Measurements from ENCODE around the gene THBD. TPM values are rescaled to one million over a fixed set of nuclear protein-coding genes. Genes with fewer than 3 reads are reported as not detected.

Gene THBD
- total RNA-seq, 4 donors from 2014 or later = 12.0 to 77.4 (median 39.5) TPM

GRCh38 chr20:23018941-23019340 is 30.5 kb downstream of the THBD start:
- 88 to 95% methylated on average over 5 to 9 of the region's 11 CpGs for WGBS, 2 donors (ENCODE audit: low coverage in 1 of 2)
- no peak for ATAC-seq
- TF ChIP-seq EP300 (IDR thresholded peaks at IDR 0.05) (no peak), POLR2A (IDR thresholded peaks at IDR 0.05) (no peak), POLR2AphosphoS5 (IDR thresholded peaks at IDR 0.05) (no peak), CTCF (IDR thresholded peaks at IDR 0.05) (no peak)

GRCh38 chr20:23018432-23018831 is 31.0 kb downstream of the THBD start:
- TF ChIP-seq POLR2AphosphoS5 (IDR thresholded peaks at IDR 0.05) = no peak
- TF ChIP-seq POLR2A (IDR thresholded peaks at IDR 0.05) = no peak
- Histone ChIP-seq H3K4me3 (no peak overlapping the region), H3K9me3 (no peaks in the 10 kb centered on the region), H3K27ac (no peak overlapping the region), H3K4me1 (peaks cover 0 to under 1% (median 0%) of the 10 kb centered on the region in 3 donors), H3K27me3 (no peaks in the 10 kb centered on the region), H3K36me3 (no peaks in the 10 kb centered on the region)
- no peak for ATAC-seq

More at GRCh38 chr20:23018941-23019340, 30.5 kb downstream of the THBD start:
- Histone ChIP-seq H3K4me1 (no peaks in the 10 kb centered on the region), H3K27me3 (no peaks in the 10 kb centered on the region), H3K4me3 (no peak overlapping the region), H3K9me3 (no peaks in the 10 kb centered on the region), H3K36me3 (no peaks in the 10 kb centered on the region), H3K27ac (no peak overlapping the region)

GRCh38 chr20:23017516-23017915 is 32.0 kb downstream of the THBD start:
- peaks cover 0 to 7% (median 0%) of the 10 kb centered on the region in 3 donors for H3K4me1 ChIP-seq
- no peak for ATAC-seq
- no peak for TF ChIP-seq EP300 (IDR thresholded peaks at IDR 0.05)
- TF ChIP-seq POLR2AphosphoS5 (IDR thresholded peaks at IDR 0.05) = no peak
- TF ChIP-seq CTCF (IDR thresholded peaks at IDR 0.05) = no peak
- TF ChIP-seq POLR2A (IDR thresholded peaks at IDR 0.05) = no peak
- 50 to 100% methylated on average over 1 of the region's 2 CpGs for WGBS, 2 donors (ENCODE audit: low coverage in 1 of 2)
- no peak overlapping the region for H3K27ac ChIP-seq
- H3K27me3 ChIP-seq = no peaks in the 10 kb centered on the region
- no peaks in the 10 kb centered on the region for H3K9me3 ChIP-seq
- H3K4me3 ChIP-seq = no peak overlapping the region
- no peaks in the 10 kb centered on the region for H3K36me3 ChIP-seq

GRCh38 chr20:23013429-23013828 is 36.0 kb downstream of the THBD start:
- Histone ChIP-seq H3K36me3 (no peaks in the 10 kb centered on the region), H3K27me3 (no peaks in the 10 kb centered on the region), H3K4me1 (peaks cover 0 to 7% (median 0%) of the 10 kb centered on the region in 3 donors), H3K4me3 (no peak overlapping the region), H3K9me3 (no peaks in the 10 kb centered on the region), H3K27ac (no peak overlapping the region)
- no peak for ATAC-seq
- WGBS, 2 donors (ENCODE audit: low coverage in 1 of 2) = 26 to 45% methylated on average over 3 to 5 of the region's 5 CpGs
- no peak for TF ChIP-seq CTCF (IDR thresholded peaks at IDR 0.05)
- TF ChIP-seq POLR2AphosphoS5 (IDR thresholded peaks at IDR 0.05) = no peak
- no peak for TF ChIP-seq POLR2A (IDR thresholded peaks at IDR 0.05)
- TF ChIP-seq EP300 (IDR thresholded peaks at IDR 0.05) = no peak

GRCh38 chr20:23011008-23011721 is 38.3 kb downstream of the THBD start:
- Histone ChIP-seq H3K4me1 (peaks cover 0 to 7% (median 0%) of the 10 kb centered on the region in 3 donors), H3K4me3 (no peak overlapping the region), H3K27me3 (no peaks in the 10 kb centered on the region), H3K9me3 (no peaks in the 10 kb centered on the region), H3K27ac (no peak overlapping the region), H3K36me3 (no peaks in the 10 kb centered on the region)
- 68 to 90% methylated on average over 5 to 6 of the region's 11 CpGs for WGBS, 2 donors (ENCODE audit: low coverage in 1 of 2)
- TF ChIP-seq POLR2AphosphoS5 (IDR thresholded peaks at IDR 0.05) (no peak), CTCF (IDR thresholded peaks at IDR 0.05) (no peak), POLR2A (IDR thresholded peaks at IDR 0.05) (no peak), EP300 (IDR thresholded peaks at IDR 0.05) (no peak)
- ATAC-seq = no peak
